OCI-LY1 (cell line): ENCODE results near the gene TRRAP.

Source experiments
- H2AFZ ChIP-seq: fragments of 200-600 bp; sonication (generic), shearing (Covaris generic); 2 replicates; pipeline ENCODE4 v1.6.0; 2014; ENCODE audit warnings: antibody characterized with exemption, mild to moderate bottlenecking, low read length
- H3F3A ChIP-seq: fragments of 200-600 bp; sonication (generic), shearing (Covaris generic); 2 replicates; pipeline ENCODE4 v1.6.0; 2014; ENCODE audit warnings: mild to moderate bottlenecking, antibody characterized with exemption, low read length, moderate library complexity; ENCODE audit not compliant: insufficient read depth
- H3K27ac ChIP-seq: fragments of 200-600 bp; sonication (generic); 2 replicates; pipeline ENCODE4 v1.5.1; 2014; ENCODE audit warnings: low read length, mixed run types, mild to moderate bottlenecking, low read depth; ENCODE audit not compliant: poor library complexity, severe bottlenecking
- H3K27me3 ChIP-seq: fragments of 200-600 bp; sonication (generic); 2 replicates; pipeline ENCODE4 v1.6.0; 2014; ENCODE audit warnings: antibody characterized with exemption, mild to moderate bottlenecking, low read length, moderate library complexity; ENCODE audit not compliant: insufficient read depth
- H3K36me3 ChIP-seq: fragments of 200-600 bp; sonication (generic); 2 replicates; pipeline ENCODE4 v1.6.1; 2014; ENCODE audit warnings: mild to moderate bottlenecking, antibody characterized with exemption, low read length, moderate library complexity, mixed read lengths; ENCODE audit not compliant: insufficient read depth
- H3K4me1 ChIP-seq: fragments of 200-600 bp; sonication (generic); 2 replicates; pipeline ENCODE4 v1.5.1; 2014; ENCODE audit warnings: mild to moderate bottlenecking, low read length, moderate library complexity; ENCODE audit not compliant: insufficient read depth, severe bottlenecking
- H3K4me2 ChIP-seq: fragments of 200-600 bp; sonication (generic), shearing (Covaris generic); 2 replicates; pipeline ENCODE4 v1.6.1; 2014; ENCODE audit warnings: low read length
- H3K4me3 ChIP-seq: fragments of 200-600 bp; sonication (generic); 2 replicates; pipeline ENCODE4 v1.5.1; 2014; ENCODE audit warnings: low read length, low read depth, mild to moderate bottlenecking, mixed read lengths; ENCODE audit not compliant: poor library complexity, severe bottlenecking
- H3K79me2 ChIP-seq: fragments of 200-600 bp; shearing (Covaris generic); 2 replicates; pipeline ENCODE4 v1.6.1; 2016; ENCODE audit warnings: mixed run types, low read length, mixed read lengths; ENCODE audit not compliant: insufficient read depth
- H3K9ac ChIP-seq: fragments of 200-600 bp; sonication (generic), shearing (Covaris generic); 2 replicates; pipeline ENCODE4 v1.6.1; 2014; ENCODE audit warnings: mild to moderate bottlenecking, low read length, mixed read lengths
- H3K9me2 ChIP-seq: fragments of 200-600 bp; sonication (generic), shearing (Covaris generic); 2 replicates; pipeline ENCODE4 v1.6.1; 2014; ENCODE audit warnings: low read depth, mild to moderate bottlenecking, low read length, mixed read lengths
- H3K9me3 ChIP-seq: fragments of 200-600 bp; shearing (Covaris generic); 2 replicates; pipeline ENCODE4 v1.6.1; 2014; ENCODE audit warnings: low read length, mixed read lengths
- H4K20me1 ChIP-seq: fragments of 200-600 bp; sonication (generic), shearing (Covaris generic); 2 replicates; pipeline ENCODE4 v1.6.0; 2016; ENCODE audit warnings: mild to moderate bottlenecking, low read length; ENCODE audit not compliant: insufficient read depth
- EZH2 ChIP-seq: fragments of 200-600 bp; sonication (generic), shearing (Covaris generic); IDR thresholded peaks from 2 replicates; pipeline ENCODE4 v1.8.0; 2017; ENCODE audit warnings: borderline replicate concordance, mixed run types, mild to moderate bottlenecking, antibody characterized with exemption, low read length, moderate library complexity, mixed read lengths
- TF ChIP-seq, protein P1 (sequence below): fragments of 200-600 bp; sonication (generic), shearing (Covaris generic); IDR thresholded peaks from 2 replicates; pipeline ENCODE4 v1.5.1; 2017; ENCODE audit warnings: mild to moderate bottlenecking, antibody characterized with exemption, low read length, moderate library complexity, mixed read lengths

The TRRAP gene

GRCh38 chr7:99004216-99004615, 125.9 kb downstream of the TRRAP start:
- Histone ChIP-seq H4K20me1 (no peaks in the 10 kb centered on the region), H3K4me2 (no peak overlapping the region), H3K27ac (no peak overlapping the region), H3K9me2 (no peaks in the 10 kb centered on the region), H3K9me3 (no peaks in the 10 kb centered on the region), H3K36me3 (peaks cover 88% of the 10 kb centered on the region), H3K79me2 (no peaks in the 10 kb centered on the region), H3K27me3 (no peaks in the 10 kb centered on the region), H2AFZ (no peak overlapping the region), H3K9ac (no peak overlapping the region), H3K4me3 (no peak overlapping the region), H3K4me1 (no peaks in the 10 kb centered on the region), H3F3A (no peaks in the 10 kb centered on the region)
- no peak for TF ChIP-seq EZH2
- TF ChIP-seq, protein P1, sequence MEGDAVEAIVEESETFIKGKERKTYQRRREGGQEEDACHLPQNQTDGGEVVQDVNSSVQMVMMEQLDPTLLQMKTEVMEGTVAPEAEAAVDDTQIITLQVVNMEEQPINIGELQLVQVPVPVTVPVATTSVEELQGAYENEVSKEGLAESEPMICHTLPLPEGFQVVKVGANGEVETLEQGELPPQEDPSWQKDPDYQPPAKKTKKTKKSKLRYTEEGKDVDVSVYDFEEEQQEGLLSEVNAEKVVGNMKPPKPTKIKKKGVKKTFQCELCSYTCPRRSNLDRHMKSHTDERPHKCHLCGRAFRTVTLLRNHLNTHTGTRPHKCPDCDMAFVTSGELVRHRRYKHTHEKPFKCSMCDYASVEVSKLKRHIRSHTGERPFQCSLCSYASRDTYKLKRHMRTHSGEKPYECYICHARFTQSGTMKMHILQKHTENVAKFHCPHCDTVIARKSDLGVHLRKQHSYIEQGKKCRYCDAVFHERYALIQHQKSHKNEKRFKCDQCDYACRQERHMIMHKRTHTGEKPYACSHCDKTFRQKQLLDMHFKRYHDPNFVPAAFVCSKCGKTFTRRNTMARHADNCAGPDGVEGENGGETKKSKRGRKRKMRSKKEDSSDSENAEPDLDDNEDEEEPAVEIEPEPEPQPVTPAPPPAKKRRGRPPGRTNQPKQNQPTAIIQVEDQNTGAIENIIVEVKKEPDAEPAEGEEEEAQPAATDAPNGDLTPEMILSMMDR, result no peak

GRCh38 chr7:99004781-99005500, 126.6 kb downstream of the TRRAP start:
- H3K27me3 ChIP-seq, result no peaks in the 10 kb centered on the region
- H3K9ac ChIP-seq, result no peak overlapping the region
- no peaks in the 10 kb centered on the region for H3K9me2 ChIP-seq
- H3F3A ChIP-seq, result no peaks in the 10 kb centered on the region
- no peak overlapping the region for H3K27ac ChIP-seq
- no peak overlapping the region for H3K4me2 ChIP-seq
- no peaks in the 10 kb centered on the region for H3K9me3 ChIP-seq
- H3K4me1 ChIP-seq, result no peaks in the 10 kb centered on the region
- no peak for TF ChIP-seq EZH2
- TF ChIP-seq, protein P1, result no peak
- no peaks in the 10 kb centered on the region for H3K79me2 ChIP-seq
- no peak overlapping the region for H2AFZ ChIP-seq
- H3K36me3 ChIP-seq, result peaks cover 88% of the 10 kb centered on the region
- no peaks in the 10 kb centered on the region for H4K20me1 ChIP-seq
- no peak overlapping the region for H3K4me3 ChIP-seq

- H3K9me3 ChIP-seq, result no peaks in the 10 kb centered on the region
- no peak overlapping the region for H3K9ac ChIP-seq
- H3K79me2 ChIP-seq, result no peaks in the 10 kb centered on the region
- H3K27me3 ChIP-seq, result no peaks in the 10 kb centered on the region
- H3K4me2 ChIP-seq, result no peak overlapping the region
- H3K4me1 ChIP-seq, result no peaks in the 10 kb centered on the region
- H3K4me3 ChIP-seq, result no peak overlapping the region
- H4K20me1 ChIP-seq, result no peaks in the 10 kb centered on the region
- no peak overlapping the region for H2AFZ ChIP-seq
- no peak overlapping the region for H3K27ac ChIP-seq
- peaks cover 88% of the 10 kb centered on the region for H3K36me3 ChIP-seq
- H3F3A ChIP-seq, result no peaks in the 10 kb centered on the region
- TF ChIP-seq, protein P1, result no peak
- TF ChIP-seq EZH2, result no peak
- H3K9me2 ChIP-seq, result no peaks in the 10 kb centered on the region
Observed at GRCh38 chr7:99005776-99006175, 127.4 kb downstream of the TRRAP start.
